NCI-H345 (cell line): Measurements from ENCODE around the gene IGF2R.
"Not testable (repeated sequence)": the region's sequence is repeated elsewhere in the genome, so short reads cannot be mapped to it uniquely, and the experiment has no call there.

Experiments used
- DNase-seq: peaks from one replicate; lab custom pipeline; 2025; lab: John Stamatoyannopoulos, UW

Gene IGF2R

GRCh38 chr6:160101277-160102205 lies 132.7 kb downstream of the IGF2R start:
- no peak for DNase-seq

GRCh38 chr6:160102399-160102798 lies 133.5 kb downstream of the IGF2R start:
- DNase-seq, result no peak

DNA sequence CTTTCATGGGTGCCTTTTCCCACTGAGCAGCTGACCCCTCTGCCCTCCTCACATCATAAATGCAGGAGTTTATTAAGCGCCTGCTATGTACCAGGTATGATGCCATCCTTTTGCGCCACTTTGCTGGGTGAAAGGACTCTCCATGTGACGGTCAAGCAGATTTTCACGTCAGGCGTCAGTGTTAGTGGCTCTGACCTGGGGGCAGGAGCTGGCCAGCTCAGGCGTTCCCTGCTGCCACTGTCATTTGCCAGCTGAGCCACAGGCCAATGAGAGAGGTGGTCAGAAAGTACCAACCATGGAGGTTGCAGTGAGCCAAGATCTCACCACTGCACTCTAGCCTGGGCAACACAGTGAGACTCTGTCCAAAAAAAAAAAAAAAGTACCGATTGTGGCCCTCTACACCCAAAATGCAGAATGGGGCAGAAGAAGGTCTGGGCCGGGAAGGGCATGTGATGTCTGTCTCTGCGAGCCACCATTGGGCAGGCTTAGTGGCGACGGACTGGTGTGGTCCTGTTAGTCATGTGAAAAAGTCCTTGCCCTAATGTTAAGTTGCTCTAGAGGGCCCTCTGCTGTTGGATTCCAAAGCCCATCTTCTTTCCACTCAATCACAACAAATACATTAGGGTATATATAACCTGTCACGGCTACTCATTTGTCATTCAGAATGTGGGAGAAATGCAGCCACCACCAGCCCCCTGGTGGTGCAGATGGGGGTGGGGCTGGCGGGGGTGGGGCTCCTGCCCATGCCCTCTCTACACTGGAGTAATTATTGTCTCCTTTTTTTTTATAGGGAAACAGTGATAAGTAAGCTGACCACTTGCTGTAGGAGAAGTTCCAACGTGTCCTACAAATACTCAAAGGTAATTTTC lies 134.3 kb downstream of the IGF2R start:
- DNase-seq, result no peak

GRCh38 chr6:160103825-160104100 lies 134.9 kb downstream of the IGF2R start:
- DNase-seq, result no peak

GRCh38 chr6:160104821-160105517 lies 136.1 kb downstream of the IGF2R start:
- no peak for DNase-seq

DNA sequence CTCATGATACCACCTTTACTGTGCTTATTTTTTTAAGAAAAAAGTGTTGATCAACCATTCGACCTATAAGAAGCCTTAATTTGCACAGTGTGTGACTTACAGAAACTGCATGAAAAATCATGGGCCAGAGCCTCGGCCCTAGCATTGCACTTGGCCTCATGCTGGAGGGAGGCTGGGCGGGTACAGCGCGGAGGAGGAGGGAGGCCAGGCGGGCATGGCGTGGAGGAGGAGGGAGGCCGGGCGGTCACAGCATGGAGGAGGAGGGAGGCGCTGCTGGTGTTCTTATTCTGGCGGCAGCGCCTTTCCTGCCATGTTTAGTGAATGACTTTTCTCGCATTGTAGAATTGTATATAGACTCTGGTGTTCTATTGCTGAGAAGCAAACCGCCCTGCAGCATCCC lies 137.1 kb downstream of the IGF2R start:
- no peak for DNase-seq

GRCh38 chr6:160106701-160107100 lies 137.8 kb downstream of the IGF2R start:
- DNase-seq, result no peak

- no peak for DNase-seq
These were observed 139.2 kb downstream of the IGF2R start for GRCh38 chr6:160108077-160108476.

DNA sequence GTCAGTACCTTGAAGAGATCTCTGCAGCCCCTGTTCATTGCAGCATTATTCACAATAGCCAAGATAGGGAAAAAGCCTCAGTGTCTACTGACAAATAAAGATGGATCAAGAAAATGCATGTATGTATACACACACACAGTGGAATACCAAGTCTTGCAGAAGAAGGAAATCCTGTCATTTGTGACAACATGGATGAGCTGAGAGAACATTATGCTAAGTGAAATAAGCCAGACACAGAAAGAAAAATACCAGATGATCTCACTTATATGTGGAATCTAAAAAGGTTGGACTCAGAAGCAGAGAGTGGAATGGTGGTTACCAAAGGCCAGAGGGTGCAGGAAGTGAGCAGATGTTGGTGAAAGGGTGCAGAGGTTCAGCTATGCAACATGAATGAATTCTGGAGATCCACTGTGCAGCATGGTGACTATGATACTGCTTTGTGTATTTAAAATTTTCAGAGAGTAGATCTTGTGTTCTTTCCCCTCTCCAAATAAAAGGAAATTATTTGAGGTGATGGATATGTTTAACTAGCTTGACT lies 141.8 kb downstream of the IGF2R start:
- no peak for DNase-seq

GRCh38 chr6:160111806-160112205 lies 142.9 kb downstream of the IGF2R start:
- no peak for DNase-seq

DNA sequence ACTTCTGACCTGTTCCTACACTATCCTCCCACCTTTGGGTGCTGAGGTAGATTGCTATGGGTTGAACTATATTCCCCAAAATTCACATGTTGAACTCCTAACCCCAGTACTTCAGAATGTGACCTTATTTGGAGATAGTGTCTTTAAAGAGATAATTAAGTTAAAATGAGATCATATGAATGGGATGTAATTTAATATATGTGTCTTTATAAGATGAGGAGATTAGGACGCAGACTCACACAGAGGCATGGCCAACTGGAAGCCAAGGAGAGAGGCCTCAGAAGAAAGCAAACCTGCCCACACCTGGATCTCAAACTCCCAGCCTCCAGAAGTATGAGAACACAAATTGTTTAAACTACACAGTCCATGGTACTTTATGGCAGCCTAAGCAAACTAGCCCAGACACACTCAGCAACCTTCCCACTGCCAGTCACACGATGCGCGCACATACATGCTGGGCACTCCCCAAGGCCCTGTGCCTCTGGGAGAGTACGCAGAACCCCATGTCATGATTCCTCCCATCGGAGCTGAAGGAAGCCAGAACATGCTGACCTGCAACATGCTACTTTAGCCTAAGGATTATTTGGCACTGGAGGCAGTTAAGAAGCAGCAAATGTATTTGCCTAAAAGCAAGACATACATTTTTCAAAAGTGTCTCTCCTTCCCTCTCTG lies 143.9 kb downstream of the IGF2R start:
- DNase-seq, result no peak

DNA sequence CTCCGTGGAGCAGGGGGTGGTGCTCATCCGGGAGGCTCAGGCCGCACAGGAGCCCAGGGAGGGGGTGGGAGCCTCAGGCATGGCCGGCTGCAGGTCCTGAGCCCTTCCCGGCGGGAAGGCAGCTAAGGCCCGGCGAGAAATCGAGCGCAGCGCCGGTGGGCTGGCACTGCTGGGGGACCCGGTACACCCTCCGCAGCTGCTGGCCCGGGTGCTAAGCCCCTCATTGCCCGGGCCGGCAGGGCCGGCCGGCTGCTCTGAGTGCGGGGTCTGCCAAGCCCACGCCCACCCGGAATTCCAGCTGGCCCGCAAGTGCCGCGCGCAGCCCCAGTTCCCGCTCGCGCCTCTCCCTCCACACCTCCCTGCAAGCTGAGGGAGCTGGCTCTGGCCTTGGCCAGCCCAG lies 145.7 kb downstream of the IGF2R start:
- not testable (repeated sequence) for DNase-seq

- no peak for DNase-seq
These were observed 146.5 kb downstream of the IGF2R start for GRCh38 chr6:160115421-160115820.

GRCh38 chr6:160116411-160116810 lies 147.5 kb downstream of the IGF2R start:
- no peak for DNase-seq

DNA sequence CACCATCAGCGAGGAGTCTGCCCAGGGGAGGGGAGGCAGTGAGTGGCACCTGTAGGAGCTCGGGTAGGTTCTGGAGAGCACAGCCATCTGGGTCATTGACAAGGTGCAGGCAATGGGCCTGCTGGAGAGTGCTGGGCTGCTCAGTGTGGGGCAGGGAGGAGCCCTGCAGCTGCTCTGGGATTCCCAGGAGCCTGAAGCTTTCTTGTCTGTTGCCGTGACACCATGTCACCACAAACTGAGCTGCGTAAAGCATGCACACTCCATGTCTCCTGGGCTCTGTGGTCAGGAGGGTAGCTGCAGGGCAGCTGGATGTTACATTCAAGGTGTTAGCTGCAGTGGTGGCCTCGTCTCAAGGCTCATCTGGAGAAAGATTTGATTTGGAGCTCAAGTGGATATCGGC lies 148.3 kb downstream of the IGF2R start:
- DNase-seq, result no peak

- DNase-seq, result no peak
These were observed 149.8 kb downstream of the IGF2R start for GRCh38 chr6:160118620-160119229.

- no peak for DNase-seq
These were observed 151.2 kb downstream of the IGF2R start for GRCh38 chr6:160120087-160120486.

- no peak for DNase-seq
These were observed 152.7 kb downstream of the IGF2R start, which contains the start of gene SLC22A1 for GRCh38 chr6:160121558-160121957. SLC22A1 (plus strand) TSS chr6:160121815; CDS start chr6:160121936, 121 bp downstream.

DNA sequence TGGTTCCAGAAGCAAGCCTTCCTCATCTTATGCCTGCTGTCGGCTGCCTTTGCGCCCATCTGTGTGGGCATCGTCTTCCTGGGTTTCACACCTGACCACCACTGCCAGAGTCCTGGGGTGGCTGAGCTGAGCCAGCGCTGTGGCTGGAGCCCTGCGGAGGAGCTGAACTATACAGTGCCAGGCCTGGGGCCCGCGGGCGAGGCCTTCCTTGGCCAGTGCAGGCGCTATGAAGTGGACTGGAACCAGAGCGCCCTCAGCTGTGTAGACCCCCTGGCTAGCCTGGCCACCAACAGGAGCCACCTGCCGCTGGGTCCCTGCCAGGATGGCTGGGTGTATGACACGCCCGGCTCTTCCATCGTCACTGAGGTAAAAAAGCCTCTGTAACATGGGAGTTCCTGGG lies 153.1 kb downstream of the IGF2R start:
- DNase-seq, result no peak

DNA sequence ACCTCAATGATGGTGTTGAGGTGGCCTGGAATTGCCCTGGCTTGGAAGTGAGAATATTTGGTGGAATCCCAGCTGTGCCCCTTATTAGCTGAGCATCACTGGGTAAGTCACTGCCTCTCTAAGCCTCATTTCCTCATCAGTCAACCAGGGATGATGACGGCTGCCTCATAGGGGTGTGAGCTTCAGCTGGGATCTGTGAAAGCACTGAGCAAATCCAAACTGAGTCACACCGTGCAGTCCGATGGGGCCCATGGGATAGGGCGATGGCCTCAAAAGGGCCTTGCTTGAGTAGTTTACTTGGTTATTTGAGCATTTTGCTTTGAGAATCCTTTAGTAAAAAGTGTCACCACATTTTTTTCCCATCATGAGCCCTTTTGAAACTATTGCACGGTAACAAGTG lies 153.9 kb downstream of the IGF2R start:
- DNase-seq, result no peak

DNA sequence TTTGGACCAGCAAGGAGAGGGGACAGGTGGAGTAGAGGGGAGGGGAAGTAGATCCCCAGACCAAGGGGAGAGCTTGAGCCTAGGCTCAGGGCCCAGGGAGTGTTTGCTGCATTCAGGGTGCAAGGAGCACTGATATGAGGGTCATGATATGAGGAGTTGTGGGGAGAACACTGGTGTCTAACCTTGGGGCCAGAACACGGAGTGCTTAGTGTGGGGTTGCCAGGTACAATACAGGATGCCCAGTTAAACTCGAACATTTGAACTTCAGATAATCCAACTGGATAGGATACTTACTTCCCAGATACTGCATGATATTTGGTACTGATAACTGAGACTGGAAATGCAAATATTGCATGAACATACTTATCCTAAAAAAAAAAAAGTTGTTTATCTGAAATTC lies 155.1 kb downstream of the IGF2R start:
- DNase-seq, result no peak
